ENCODE data around the gene UNC80. TPM values are rescaled to one million over a fixed set of nuclear protein-coding genes. Genes with fewer than 3 reads are reported as not detected.

UNC80 gene
- total RNA-seq, 1 experiment from 2014 or later = 0.48 TPM

- no peak overlapping the region for H3K27ac Mint-ChIP-seq
- H3K4me1 Mint-ChIP-seq = peaks cover 23% of the 10 kb centered on the region
- no peaks in the 10 kb centered on the region for H3K9me3 Mint-ChIP-seq
- ChIA-PET POLR2A (interaction anchor here (0.9 to 1.4 kb wide), 3 partner anchors 165 to 538 kb away, joined by 3 read pairs; partner anchors contain the start of genes MAP2 and UNC80), CTCF (interaction anchor here (0.5 to 1.6 kb wide), 60 partner anchors 8 to 1684 kb away, joined by 3 to 27 read pairs (median 4); partner anchors contain the start of genes MAP2 and UNC80)
- TF ChIP-seq TEAD1 (CRISPR knock-in tag; IDR thresholded peaks at IDR 0.05) (peak; percentile 36; the same call in 1 of the 2 replicates), CTCF (IDR thresholded peaks at IDR 0.05) (peak; percentile 57), ZNF423 (CRISPR knock-in tag; IDR thresholded peaks at IDR 0.05) (peak; percentile 95), SP1 (CRISPR knock-in tag; conservative IDR thresholded peaks at IDR 0.05) (peak; percentile 60; the same call in 1 of the 2 replicates), SMAD4 (CRISPR knock-in tag; IDR thresholded peaks at IDR 0.05) (no peak)
- peaks cover 75% of the 10 kb centered on the region for H3K27me3 Mint-ChIP-seq (ENCODE audit: low read depth)
- H3K36me3 Mint-ChIP-seq = no peaks in the 10 kb centered on the region
- peak overlapping the region; percentile 0 for H3K4me3 Mint-ChIP-seq
- DNase-seq (ENCODE audit: low spot score) (peak; percentile 44), ATAC-seq (peak; percentile 97)
Observed at GRCh38 chr2:209960676-209961630, 189.3 kb downstream of the UNC80 start.

- Mint-ChIP-seq H3K4me3 (no peak overlapping the region), H3K9me3 (no peaks in the 10 kb centered on the region), H3K4me1 (peaks cover 5% of the 10 kb centered on the region), H3K27ac (no peak overlapping the region), H3K36me3 (no peaks in the 10 kb centered on the region), H3K27me3 (ENCODE audit: low read depth) (peaks cover 34% of the 10 kb centered on the region)
- TF ChIP-seq SMAD3 (CRISPR knock-in tag; IDR thresholded peaks at IDR 0.05; ENCODE audit: borderline replicate concordance) (no peak), KAT7 (CRISPR knock-in tag; IDR thresholded peaks at IDR 0.05; ENCODE audit: borderline replicate concordance) (no peak), ESRRA (CRISPR knock-in tag; IDR thresholded peaks at IDR 0.05; ENCODE audit: borderline replicate concordance) (no peak), OVOL2 (CRISPR knock-in tag; IDR thresholded peaks at IDR 0.05; ENCODE audit: borderline replicate concordance) (no peak), FOXJ3 (CRISPR knock-in tag; IDR thresholded peaks at IDR 0.05; ENCODE audit: borderline replicate concordance) (no peak), CBFB (CRISPR knock-in tag; IDR thresholded peaks at IDR 0.05; ENCODE audit: low read depth) (no peak), E2F5 (CRISPR knock-in tag; IDR thresholded peaks at IDR 0.05) (no peak), ZBTB43 (CRISPR knock-in tag; IDR thresholded peaks at IDR 0.05) (no peak), PREB (CRISPR knock-in tag; IDR thresholded peaks at IDR 0.05; ENCODE audit: borderline replicate concordance) (no peak), ZNF219 (CRISPR knock-in tag; IDR thresholded peaks at IDR 0.05; ENCODE audit: borderline replicate concordance) (no peak), MXD4 (CRISPR knock-in tag; IDR thresholded peaks at IDR 0.05; ENCODE audit: borderline replicate concordance) (no peak), PRRX2 (CRISPR knock-in tag; IDR thresholded peaks at IDR 0.05) (no peak), GTF2I (CRISPR knock-in tag; conservative IDR thresholded peaks at IDR 0.05) (no peak), CREB1 (CRISPR knock-in tag; IDR thresholded peaks at IDR 0.05) (no peak), ZNF425 (CRISPR knock-in tag; conservative IDR thresholded peaks at IDR 0.05) (no peak), USF2 (CRISPR knock-in tag; IDR thresholded peaks at IDR 0.05) (no peak), STAT6 (CRISPR knock-in tag; conservative IDR thresholded peaks at IDR 0.05; ENCODE audit: low read depth) (no peak)
- ATAC-seq (no peak), DNase-seq (ENCODE audit: low spot score) (no peak)
- CTCF ChIA-PET = no interaction called here
- POLR2A ChIA-PET = no interaction called here
Observed at GRCh38 chr2:209965723-209966122, 194.1 kb downstream of the UNC80 start.

Data from WTC11 (cell line).